Vagina (tissue), 2 donors: ENCODE data around the gene EPAS1. TPM values are rescaled to one million over a fixed set of nuclear protein-coding genes. Genes with fewer than 3 reads are reported as not detected.
A peak's percentile ranks its signal among the peaks of the same experiment; 100 is the strongest.

Source experiments
- DNase-seq, 2 donors: peaks; one replicate each; pipeline ENCODE4 v3.0.0-alpha.2; 2017; ENCODE audit errors: extremely low spot score in 2 of 2
- H3K27ac ChIP-seq: fragments of 200-600 bp; sonication (generic); one replicate; pipeline ENCODE4 v1.5.1; 2019
- H3K27me3 ChIP-seq: fragments of 200-600 bp; sonication (generic); one replicate; pipeline ENCODE4 v1.5.1; 2019
- H3K36me3 ChIP-seq, 2 donors: fragments of 200-600 bp; sonication (generic); one replicate each; pipeline ENCODE4 v1.5.1; 2017 to 2019
- H3K4me1 ChIP-seq: fragments of 200-600 bp; sonication (generic); one replicate; pipeline ENCODE4 v1.5.1; 2019
- H3K4me3 ChIP-seq, 2 donors: fragments of 200-600 bp; sonication (generic); 1 replicate in 1 of 2; 2 replicates in 1 of 2; pipeline ENCODE4 v1.5.1; 2016 to 2019
- H3K9me3 ChIP-seq: fragments of 200-600 bp; sonication (generic); one replicate; pipeline ENCODE4 v1.5.1; 2019
- CTCF ChIP-seq, 3 experiments: fragments of 450-650 bp in 2 of 3; fragments of 200-600 bp in 1 of 3; sonication (generic) in 1 of 3; IDR thresholded peaks; one replicate each; pipeline ENCODE4 v1.5.1; 2017 to 2019; ENCODE audit warnings: antibody characterized with exemption in 3 of 3, mild to moderate bottlenecking in 2 of 3, moderate library complexity in 2 of 3
- POLR2A ChIP-seq, 2 donors: fragments of 450-650 bp; IDR thresholded peaks; one replicate each; pipeline ENCODE4 v1.6.1; 2017; ENCODE audit warnings: antibody characterized with exemption in 2 of 2, mild to moderate bottlenecking in 2 of 2, moderate library complexity in 2 of 2
- POLR2AphosphoS5 ChIP-seq, 2 donors: sonication (generic); formaldehyde crosslinking; IDR thresholded peaks; one replicate each; pipeline ENCODE4 v1.9.0; 2017; ENCODE audit warnings: antibody characterized with exemption in 2 of 2, mild to moderate bottlenecking in 2 of 2, low read depth in 1 of 2; ENCODE audit not compliant: insufficient read depth in 1 of 2
- intact Hi-C: fragments of 100-400 bp; cut with DNase I; formaldehyde crosslinking; loops from one replicate; pipeline ENCODE4 v1.15.1; 2023
- total RNA-seq: library from RNA; depleted of rRNA; stranded (reverse); fragments of >200 nt; gene quantifications from one replicate; pipeline ENCODE4 v1.2.3, GENCODE V29; 2016

Gene EPAS1
- total RNA-seq, 1 donor from 2014 or later, result 222 TPM

- DNase-seq, result no peak
- H3K27ac ChIP-seq, result peak overlapping the region; percentile 35
- intact Hi-C loops, result no loop called here
- peaks cover 77% of the 10 kb centered on the region for H3K4me1 ChIP-seq
- TF ChIP-seq POLR2AphosphoS5 (IDR thresholded peaks at IDR 0.05; ENCODE audit: insufficient read depth in 1 of 2, low read depth in 1 of 2) (no peak), CTCF (IDR thresholded peaks at IDR 0.05) (no peak), POLR2A (IDR thresholded peaks at IDR 0.05) (no peak)
- H3K36me3 ChIP-seq, result no peaks in the 10 kb centered on the region
- H3K4me3 ChIP-seq, result peak overlapping the region; percentile 5 to 14
- H3K9me3 ChIP-seq, result no peaks in the 10 kb centered on the region
- no peaks in the 10 kb centered on the region for H3K27me3 ChIP-seq
These were observed 22.9 kb downstream of the EPAS1 start for GRCh38 chr2:46320141-46320567.

- H3K9me3 ChIP-seq, result no peaks in the 10 kb centered on the region
- H3K4me1 ChIP-seq, result peaks cover 79% of the 10 kb centered on the region
These were observed 26.5 kb downstream of the EPAS1 start for GRCh38 chr2:46323730-46324129.

GRCh38 chr2:46325182-46325928 lies 28.1 kb downstream of the EPAS1 start:
- Histone ChIP-seq H3K4me1 (peaks cover 79% of the 10 kb centered on the region), H3K27ac (peak overlapping the region; percentile 37), H3K36me3 (no peaks in the 10 kb centered on the region), H3K27me3 (no peaks in the 10 kb centered on the region), H3K9me3 (no peaks in the 10 kb centered on the region), H3K4me3 (no peak overlapping the region)
- TF ChIP-seq CTCF (IDR thresholded peaks at IDR 0.05) (no peak), POLR2AphosphoS5 (IDR thresholded peaks at IDR 0.05; ENCODE audit: insufficient read depth in 1 of 2, low read depth in 1 of 2) (no peak), POLR2A (IDR thresholded peaks at IDR 0.05) (no peak)
- intact Hi-C loops, result no loop called here
- DNase-seq, result no peak

More at GRCh38 chr2:46323730-46324129, 26.5 kb downstream of the EPAS1 start:
- DNase-seq, result no peak
- no peak overlapping the region for H3K4me3 ChIP-seq
- TF ChIP-seq POLR2AphosphoS5 (IDR thresholded peaks at IDR 0.05; ENCODE audit: insufficient read depth in 1 of 2, low read depth in 1 of 2) (no peak), POLR2A (IDR thresholded peaks at IDR 0.05) (no peak)
- H3K36me3 ChIP-seq, result no peaks in the 10 kb centered on the region
- H3K27ac ChIP-seq, result no peak overlapping the region
- intact Hi-C loops, result no loop called here
- no peaks in the 10 kb centered on the region for H3K27me3 ChIP-seq

- no peaks in the 10 kb centered on the region for H3K27me3 ChIP-seq
- H3K4me3 ChIP-seq, result no peak overlapping the region
- H3K27ac ChIP-seq, result peak overlapping the region; percentile 37
- H3K9me3 ChIP-seq, result no peaks in the 10 kb centered on the region
- TF ChIP-seq POLR2AphosphoS5 (IDR thresholded peaks at IDR 0.05; ENCODE audit: insufficient read depth in 1 of 2, low read depth in 1 of 2) (peak in 1 of 2 donors; percentile 84), POLR2A (IDR thresholded peaks at IDR 0.05) (no peak)
- peaks cover 80% of the 10 kb centered on the region for H3K4me1 ChIP-seq
- DNase-seq, result no peak
- no peaks in the 10 kb centered on the region for H3K36me3 ChIP-seq
- intact Hi-C loops, result no loop called here
These were observed 29.2 kb downstream of the EPAS1 start for GRCh38 chr2:46326231-46326980.

- no peaks in the 10 kb centered on the region for H3K27me3 ChIP-seq
- no peak for TF ChIP-seq CTCF (IDR thresholded peaks at IDR 0.05)
- TF ChIP-seq POLR2AphosphoS5 (IDR thresholded peaks at IDR 0.05; ENCODE audit: insufficient read depth in 1 of 2, low read depth in 1 of 2), result no peak
- H3K9me3 ChIP-seq, result no peaks in the 10 kb centered on the region
- peak overlapping the region; percentile 3 for H3K27ac ChIP-seq
- no peak for DNase-seq
- no peak overlapping the region for H3K4me3 ChIP-seq
- H3K36me3 ChIP-seq, result no peaks in the 10 kb centered on the region
- intact Hi-C loops, result no loop called here
- H3K4me1 ChIP-seq, result peaks cover 88% of the 10 kb centered on the region
These were observed 30.4 kb downstream of the EPAS1 start for GRCh38 chr2:46327627-46328026.
